Ascending aorta (tissue), 2 donors: ENCODE results near the gene SGCD. TPM values are rescaled to one million over a fixed set of nuclear protein-coding genes. Genes with fewer than 3 reads are reported as not detected.

ENCODE experiments used
- DNase-seq, 2 donors: peaks; one replicate each; pipeline ENCODE4 v3.0.0-alpha.2; 2019; ENCODE audit warnings: low spot score in 2 of 2
- H3K27ac ChIP-seq, 2 donors: fragments of 200-600 bp; sonication (generic); one replicate each; pipeline ENCODE4 v1.5.1; 2016 to 2017; ENCODE audit warnings: mild to moderate bottlenecking in 1 of 2
- H3K27me3 ChIP-seq: fragments of 200-600 bp; sonication (generic); one replicate; pipeline ENCODE4 v1.5.1; 2017
- H3K36me3 ChIP-seq, 2 donors: fragments of 200-600 bp; sonication (generic); one replicate each; pipeline ENCODE4 v1.5.1; 2016
- H3K4me1 ChIP-seq, 2 donors: fragments of 200-600 bp; sonication (generic); one replicate each; pipeline ENCODE4 v1.5.1; 2016 to 2017; ENCODE audit warnings: mild to moderate bottlenecking in 1 of 2
- H3K4me3 ChIP-seq, 2 donors: fragments of 200-600 bp; sonication (generic); one replicate each; pipeline ENCODE4 v1.5.1; 2016 to 2017; ENCODE audit warnings: mild to moderate bottlenecking in 1 of 2
- H3K9me3 ChIP-seq, 2 donors: fragments of 200-600 bp; sonication (generic); one replicate each; pipeline ENCODE4 v1.5.1; 2016
- intact Hi-C: fragments of 100-400 bp; cut with DNase I; formaldehyde crosslinking; loops from one replicate; pipeline ENCODE4 v1.15.1; 2023
- total RNA-seq: library from RNA; depleted of rRNA; stranded (reverse); fragments of >200 nt; gene quantifications from one replicate; pipeline ENCODE4 v1.1.0, GENCODE V29; 2016
- TF ChIP-seq, protein P1 (sequence below), 3 experiments: fragments of 200-600 bp in 2 of 3; fragments of 450-650 bp in 1 of 3; sonication (generic) in 2 of 3; IDR thresholded peaks; one replicate each; pipeline ENCODE4 v1.5.1; 2016 to 2019; ENCODE audit warnings: antibody characterized with exemption in 3 of 3, mild to moderate bottlenecking in 1 of 3, moderate library complexity in 1 of 3

The SGCD gene
- total RNA-seq, 1 donor from 2014 or later: 4.0 TPM

DNA sequence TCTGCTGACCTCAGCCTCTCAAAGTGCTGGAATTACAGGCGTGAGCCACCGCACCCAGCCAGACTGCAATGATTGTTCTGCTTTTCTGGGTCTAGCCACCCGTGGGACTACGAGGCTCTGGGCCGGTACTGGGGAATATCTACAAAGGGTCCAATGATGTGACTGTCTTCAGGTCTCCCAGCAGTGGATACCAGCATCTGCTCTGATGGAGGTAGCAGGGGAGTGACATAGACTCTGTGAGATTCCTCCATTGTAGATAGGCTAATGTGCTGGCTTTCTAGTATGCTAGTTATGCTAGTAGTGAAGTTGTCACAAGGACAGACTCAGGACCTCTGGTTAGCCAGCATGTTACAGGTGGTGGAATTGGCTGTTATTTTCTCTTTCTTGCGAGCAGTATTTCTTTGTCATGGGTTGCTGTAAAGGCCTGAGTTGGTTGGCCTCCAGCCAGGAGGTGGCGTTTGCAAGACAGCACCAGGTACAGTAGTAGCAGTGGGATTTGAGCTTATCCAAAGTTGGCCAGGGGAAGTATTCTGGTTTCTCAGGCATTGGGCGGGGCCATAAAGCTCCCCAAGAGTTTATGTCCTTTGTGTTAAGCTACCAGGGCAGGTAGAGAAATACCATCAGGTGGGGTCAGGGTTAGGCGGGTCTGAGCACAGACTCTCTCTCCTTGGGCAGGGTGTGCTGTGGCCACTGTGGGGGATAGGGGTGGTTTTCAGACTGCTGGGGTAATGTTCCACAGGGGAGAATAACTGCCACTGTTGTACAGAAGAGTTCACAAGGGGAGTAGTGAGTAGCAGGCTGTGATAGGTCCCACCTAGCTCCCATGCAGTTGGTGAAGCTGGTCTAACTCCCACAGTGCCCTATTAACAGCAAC is 105.2 kb downstream of the SGCD start:
- Histone ChIP-seq H3K9me3 (peaks cover 0 to 3% of the 10 kb centered on the region in 2 donors), H3K36me3 (no peaks in the 10 kb centered on the region), H3K27ac (no peak overlapping the region), H3K27me3 (no peaks in the 10 kb centered on the region), H3K4me3 (no peak overlapping the region), H3K4me1 (no peaks in the 10 kb centered on the region)
- TF ChIP-seq, protein P1, sequence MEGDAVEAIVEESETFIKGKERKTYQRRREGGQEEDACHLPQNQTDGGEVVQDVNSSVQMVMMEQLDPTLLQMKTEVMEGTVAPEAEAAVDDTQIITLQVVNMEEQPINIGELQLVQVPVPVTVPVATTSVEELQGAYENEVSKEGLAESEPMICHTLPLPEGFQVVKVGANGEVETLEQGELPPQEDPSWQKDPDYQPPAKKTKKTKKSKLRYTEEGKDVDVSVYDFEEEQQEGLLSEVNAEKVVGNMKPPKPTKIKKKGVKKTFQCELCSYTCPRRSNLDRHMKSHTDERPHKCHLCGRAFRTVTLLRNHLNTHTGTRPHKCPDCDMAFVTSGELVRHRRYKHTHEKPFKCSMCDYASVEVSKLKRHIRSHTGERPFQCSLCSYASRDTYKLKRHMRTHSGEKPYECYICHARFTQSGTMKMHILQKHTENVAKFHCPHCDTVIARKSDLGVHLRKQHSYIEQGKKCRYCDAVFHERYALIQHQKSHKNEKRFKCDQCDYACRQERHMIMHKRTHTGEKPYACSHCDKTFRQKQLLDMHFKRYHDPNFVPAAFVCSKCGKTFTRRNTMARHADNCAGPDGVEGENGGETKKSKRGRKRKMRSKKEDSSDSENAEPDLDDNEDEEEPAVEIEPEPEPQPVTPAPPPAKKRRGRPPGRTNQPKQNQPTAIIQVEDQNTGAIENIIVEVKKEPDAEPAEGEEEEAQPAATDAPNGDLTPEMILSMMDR (IDR thresholded peaks at IDR 0.05): no peak
- DNase-seq: no peak
- intact Hi-C loops: no loop called here

DNA sequence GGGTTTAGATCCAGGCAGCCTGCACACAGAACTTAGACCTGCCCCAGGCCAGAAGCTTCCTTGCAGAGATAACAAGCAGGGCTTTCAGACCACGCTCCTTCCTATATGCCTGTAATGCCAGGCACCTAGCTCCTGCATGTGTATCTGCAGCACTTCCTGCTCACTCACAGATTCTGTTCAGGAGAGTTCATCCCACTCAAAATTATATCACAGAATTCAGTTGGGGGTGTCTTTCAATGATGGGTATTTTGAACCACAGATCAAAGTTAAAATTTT is 105.8 kb downstream of the SGCD start:
- Histone ChIP-seq H3K4me1 (no peaks in the 10 kb centered on the region), H3K27ac (no peak overlapping the region), H3K9me3 (peaks cover 0 to 3% of the 10 kb centered on the region in 2 donors), H3K4me3 (no peak overlapping the region), H3K27me3 (no peaks in the 10 kb centered on the region), H3K36me3 (no peaks in the 10 kb centered on the region)
- TF ChIP-seq, protein P1 (IDR thresholded peaks at IDR 0.05): no peak
- no peak for DNase-seq
- intact Hi-C loops: no loop called here

DNA sequence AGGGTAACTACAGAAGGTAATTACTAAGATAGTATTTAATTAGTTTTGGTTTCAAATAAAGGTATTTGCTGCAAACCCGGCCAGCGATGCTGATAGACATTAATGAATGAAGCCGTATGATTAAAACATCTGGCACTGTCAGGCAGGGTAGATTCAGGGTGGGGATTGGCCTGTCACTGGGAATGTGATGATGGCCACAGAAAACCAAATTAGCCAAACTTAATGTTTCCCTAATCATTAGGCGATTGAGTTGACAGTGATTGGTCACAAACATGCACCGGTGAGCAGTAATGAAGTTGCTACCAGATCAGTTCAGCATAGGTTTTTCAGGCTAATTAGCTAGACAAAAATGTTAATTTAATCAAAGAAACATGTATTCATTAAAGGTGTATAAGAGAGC is 107.5 kb downstream of the SGCD start:
- Histone ChIP-seq H3K9me3 (peaks cover 0 to 3% of the 10 kb centered on the region in 2 donors), H3K27ac (no peak overlapping the region), H3K4me3 (no peak overlapping the region), H3K36me3 (no peaks in the 10 kb centered on the region), H3K27me3 (no peaks in the 10 kb centered on the region), H3K4me1 (no peaks in the 10 kb centered on the region)
- TF ChIP-seq, protein P1 (IDR thresholded peaks at IDR 0.05): no peak
- no peak for DNase-seq
- intact Hi-C loops: no loop called here

DNA sequence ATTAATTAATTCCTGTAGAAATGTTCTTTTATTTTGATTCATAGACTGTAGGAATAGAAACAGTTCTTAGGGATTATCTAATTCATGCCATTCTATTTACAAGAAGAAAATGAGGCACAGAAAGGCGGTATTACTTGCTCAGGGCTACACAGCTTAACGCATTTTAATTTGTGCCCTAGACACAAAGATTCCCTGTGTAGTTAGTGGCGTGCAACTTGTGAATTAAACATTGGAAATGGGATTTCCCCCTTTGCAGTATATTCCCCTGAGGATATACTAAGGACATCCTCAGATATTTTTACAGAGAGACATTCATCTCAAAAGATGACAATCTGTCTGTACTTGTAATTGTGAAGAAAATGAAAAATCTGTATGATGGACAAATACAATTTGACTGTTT is 108.1 kb downstream of the SGCD start:
- TF ChIP-seq, protein P1 (IDR thresholded peaks at IDR 0.05): no peak
- Histone ChIP-seq H3K9me3 (no peaks in the 10 kb centered on the region), H3K4me1 (no peaks in the 10 kb centered on the region), H3K27ac (no peak overlapping the region), H3K4me3 (no peak overlapping the region), H3K36me3 (no peaks in the 10 kb centered on the region), H3K27me3 (no peaks in the 10 kb centered on the region)
- intact Hi-C loops: no loop called here
- DNase-seq: no peak

DNA sequence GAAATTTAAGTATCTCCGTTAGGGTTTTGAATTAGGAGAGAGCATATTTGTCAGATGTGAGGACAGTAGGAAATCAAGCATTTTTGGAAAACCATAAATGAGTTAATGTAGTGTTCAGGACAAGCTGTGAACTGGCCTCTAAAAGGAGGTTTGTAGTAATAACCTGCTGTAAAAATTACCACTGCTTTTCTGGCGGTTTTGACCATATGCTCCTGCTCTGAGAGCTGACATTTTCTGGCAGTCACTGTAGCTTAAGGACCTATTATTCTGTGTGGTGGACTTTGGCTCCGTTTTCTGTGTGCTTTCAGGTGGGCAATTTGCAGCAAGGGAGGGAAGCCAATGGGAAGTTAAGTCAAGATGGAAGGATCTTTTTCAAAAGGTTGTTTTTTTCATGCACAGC is 111.1 kb downstream of the SGCD start:
- no peak for DNase-seq
- no peak overlapping the region for H3K4me3 ChIP-seq
- intact Hi-C loops: no loop called here
- H3K27ac ChIP-seq: no peak overlapping the region
- no peaks in the 10 kb centered on the region for H3K27me3 ChIP-seq
- H3K4me1 ChIP-seq: no peaks in the 10 kb centered on the region
- TF ChIP-seq, protein P1 (IDR thresholded peaks at IDR 0.05): no peak
- no peaks in the 10 kb centered on the region for H3K36me3 ChIP-seq
- H3K9me3 ChIP-seq: no peaks in the 10 kb centered on the region
